Measurements from ENCODE around the gene IL12RB1. TPM values are rescaled to one million over a fixed set of nuclear protein-coding genes. Genes with fewer than 3 reads are reported as not detected.

Gene IL12RB1
- total and polyA plus RNA-seq, 10 of the 15 experiments (the other 5 are each of a cell fraction or from before 2014, with no cell fraction given): 2.8 to 29.9 (median 17.6) TPM

GRCh38 chr19:18109733-18110608 is 23.2 kb upstream of the IL12RB1 start (continued):
- TF ChIP-seq ZBTB11 (CRISPR knock-in tag; IDR thresholded peaks at IDR 0.05) (no peak), PML (IDR thresholded peaks at IDR 0.05; ENCODE audit: low read length) (no peak), RUNX3 (IDR thresholded peaks at IDR 0.05; ENCODE audit: low read length) (peak; percentile 25; the same call in 1 of the 2 replicates), PAX5 (IDR thresholded peaks at IDR 0.05; ENCODE audit: borderline replicate concordance, low read depth, low read length) (peak; percentile 22; the same call in 1 of the 2 replicates), NFXL1 (IDR thresholded peaks at IDR 0.05; ENCODE audit: borderline replicate concordance) (no peak), DPF2 (IDR thresholded peaks at IDR 0.05) (0 out of 2 replicates have a peak, but pooled peaks have one; percentile 29), BCL11A (IDR thresholded peaks at IDR 0.05; ENCODE audit: low read depth, low read length) (no peak), NR2C1 (IDR thresholded peaks at IDR 0.05) (peak; percentile 33; the same call in 1 of the 2 replicates), NR2F1 (conservative IDR thresholded peaks at IDR 0.05) (peak; percentile 65)

Measured in GM12878 (cell line).